Stimulated activated CD4-positive, alpha-beta T cell treated with anti-CD3 and anti-CD28 coated beads, TNF-alpha, amount 100 ng/mL, for 4 hours (primary cell): ENCODE results near the gene NR6A1.

Experiments
- DNase-seq, 3 experiments: peaks; one replicate each; pipeline ENCODE4 v3.0.0-alpha.2; 2020; ENCODE audit warnings: low read depth in 3 of 3

NR6A1 gene

GRCh38 chr9:124724415-124725067 lies 46.6 kb downstream of the NR6A1 start:
- DNase-seq, result no peak

GRCh38 chr9:124723352-124723751 lies 47.8 kb downstream of the NR6A1 start:
- DNase-seq, result no peak

- DNase-seq, result no peak
These were observed 49.8 kb downstream of the NR6A1 start for GRCh38 chr9:124721109-124721906.

GRCh38 chr9:124720429-124721108 lies 50.5 kb downstream of the NR6A1 start:
- DNase-seq, result no peak

GRCh38 chr9:124718928-124719327 lies 52.2 kb downstream of the NR6A1 start:
- no peak for DNase-seq

- DNase-seq, result no peak
These were observed 53.5 kb downstream of the NR6A1 start for GRCh38 chr9:124717597-124717996.

GRCh38 chr9:124716808-124717207 lies 54.3 kb downstream of the NR6A1 start:
- DNase-seq, result no peak

GRCh38 chr9:124710766-124711165 lies 60.3 kb downstream of the NR6A1 start:
- DNase-seq, result no peak

GRCh38 chr9:124709292-124709690 lies 61.8 kb downstream of the NR6A1 start:
- DNase-seq, result no peak

GRCh38 chr9:124708633-124709291 lies 62.3 kb downstream of the NR6A1 start:
- DNase-seq, result no peak

- no peak for DNase-seq
These were observed 63.0 kb downstream of the NR6A1 start for GRCh38 chr9:124708074-124708473.

GRCh38 chr9:124707666-124708065 lies 63.4 kb downstream of the NR6A1 start:
- no peak for DNase-seq

- DNase-seq, result no peak
These were observed 64.4 kb downstream of the NR6A1 start for GRCh38 chr9:124706685-124707084.

GRCh38 chr9:124699575-124699974 lies 71.5 kb downstream of the NR6A1 start:
- DNase-seq, result no peak

GRCh38 chr9:124698265-124698664 lies 72.8 kb downstream of the NR6A1 start:
- no peak for DNase-seq

GRCh38 chr9:124697326-124698200 lies 73.5 kb downstream of the NR6A1 start:
- DNase-seq, result no peak

GRCh38 chr9:124696101-124696500 lies 75.0 kb downstream of the NR6A1 start:
- no peak for DNase-seq

GRCh38 chr9:124695280-124695890 lies 75.7 kb downstream of the NR6A1 start:
- DNase-seq, result no peak

GRCh38 chr9:124694414-124695279 lies 76.5 kb downstream of the NR6A1 start:
- no peak for DNase-seq

- DNase-seq, result no peak
These were observed 77.7 kb downstream of the NR6A1 start for GRCh38 chr9:124693403-124693802.
